ENCODE results near the gene JAZF1.

JAZF1 gene

DNA sequence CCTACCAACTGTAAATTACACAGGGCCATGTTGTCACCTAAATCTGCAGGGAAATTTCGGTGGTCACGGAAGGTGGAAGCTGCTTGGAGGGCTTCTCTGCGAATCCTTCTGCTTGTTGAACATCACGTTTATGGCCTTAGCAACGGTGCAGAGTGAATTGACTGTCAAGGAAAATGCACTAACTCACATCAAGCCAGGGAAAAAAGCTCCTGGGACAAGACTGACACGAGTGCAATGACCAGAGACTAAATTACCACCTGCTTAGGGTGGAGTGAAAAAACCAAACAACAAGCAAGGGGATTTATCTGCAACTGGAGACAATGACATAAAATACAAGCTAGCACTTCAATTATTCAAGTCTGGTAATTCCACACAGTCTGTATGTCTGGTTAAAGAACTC, 211.2 kb downstream of the JAZF1 start:
- DNase-seq (ENCODE audit: low read depth, low spot score): no peak

DNA sequence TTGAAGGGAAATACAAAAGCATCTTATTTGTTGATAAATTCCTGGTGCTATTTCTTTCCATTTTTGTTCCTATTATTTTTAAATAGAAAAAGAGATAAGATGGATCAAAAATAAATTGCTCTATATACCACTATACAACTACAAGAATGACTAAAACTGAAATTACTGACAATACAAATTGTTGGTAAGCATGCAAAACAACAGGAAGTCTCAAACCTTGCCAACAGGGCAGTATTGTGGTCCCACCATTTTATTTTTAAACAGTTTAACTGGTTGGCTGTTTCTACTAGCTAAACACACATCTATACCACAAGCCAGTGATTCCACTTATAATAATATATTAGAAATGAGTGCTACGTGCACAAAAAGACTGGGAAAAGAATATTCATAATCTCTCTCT, 213.0 kb downstream of the JAZF1 start:
- no peak for DNase-seq (ENCODE audit: low read depth, low spot score)

DNA sequence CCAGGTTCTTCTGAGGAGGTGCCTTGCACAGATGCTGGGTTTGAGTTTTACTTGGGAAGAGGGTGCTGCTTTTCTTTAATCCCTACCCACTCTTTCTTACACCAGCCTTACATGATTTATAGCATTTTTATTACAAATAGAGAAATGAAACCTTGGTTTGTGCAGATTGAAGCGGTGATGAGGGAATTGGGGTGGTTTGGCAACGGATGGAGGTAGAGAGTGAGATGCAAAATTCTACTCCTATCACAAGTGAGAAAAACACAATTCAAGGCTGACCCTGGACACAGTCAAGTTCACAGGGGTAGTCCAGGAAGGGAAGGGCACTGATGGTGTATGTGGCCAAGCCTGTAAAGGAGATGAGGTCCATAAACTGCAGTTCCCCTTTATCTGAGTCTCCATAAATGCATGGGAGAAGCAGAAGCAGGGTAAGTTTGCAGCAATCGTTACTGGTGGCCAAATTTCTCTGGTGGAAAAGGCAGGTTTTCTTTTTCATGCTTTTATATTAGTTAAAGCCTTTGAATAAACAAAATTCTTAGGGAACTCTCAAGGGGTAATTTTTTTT, 214.3 kb downstream of the JAZF1 start:
- DNase-seq (ENCODE audit: low read depth, low spot score): no peak

DNA sequence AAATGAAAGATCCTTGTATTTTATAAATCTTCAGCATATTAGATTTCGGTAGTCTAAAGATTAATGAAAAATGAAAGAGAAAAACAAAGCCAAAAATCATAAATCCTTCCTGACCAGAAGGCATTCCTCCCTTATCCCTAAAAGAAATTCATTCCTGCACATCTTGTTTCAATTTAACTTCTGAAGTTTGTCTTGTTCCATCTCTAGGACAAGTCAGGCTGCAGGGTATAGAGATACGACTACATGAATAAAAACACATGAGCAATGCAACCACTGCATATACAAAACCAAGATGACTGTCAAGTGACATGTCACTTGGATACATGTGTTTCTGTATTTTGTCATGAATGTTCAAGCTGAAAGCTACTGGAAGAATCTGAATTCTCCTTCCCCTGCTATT, 214.9 kb downstream of the JAZF1 start:
- DNase-seq (ENCODE audit: low read depth, low spot score): no peak

DNA sequence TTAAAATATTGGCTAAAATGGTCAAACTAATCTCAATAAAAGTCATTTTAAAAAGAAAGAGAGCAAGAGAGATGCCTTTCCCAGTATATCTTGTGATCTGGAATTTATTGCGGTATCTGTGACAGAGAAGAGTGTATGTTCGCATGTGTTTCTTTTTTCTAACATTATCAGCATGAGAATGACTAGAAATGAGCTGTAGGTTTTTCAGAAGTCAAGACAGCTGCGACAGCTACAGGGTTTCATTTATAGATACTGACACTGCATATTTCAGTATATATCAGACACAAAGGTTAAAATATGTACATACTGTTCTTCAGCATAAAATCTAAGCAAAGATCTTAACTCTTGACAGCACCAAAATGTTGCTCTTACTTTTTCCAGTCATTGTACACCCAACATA, 215.8 kb downstream of the JAZF1 start:
- DNase-seq (ENCODE audit: low read depth, low spot score): no peak

DNA sequence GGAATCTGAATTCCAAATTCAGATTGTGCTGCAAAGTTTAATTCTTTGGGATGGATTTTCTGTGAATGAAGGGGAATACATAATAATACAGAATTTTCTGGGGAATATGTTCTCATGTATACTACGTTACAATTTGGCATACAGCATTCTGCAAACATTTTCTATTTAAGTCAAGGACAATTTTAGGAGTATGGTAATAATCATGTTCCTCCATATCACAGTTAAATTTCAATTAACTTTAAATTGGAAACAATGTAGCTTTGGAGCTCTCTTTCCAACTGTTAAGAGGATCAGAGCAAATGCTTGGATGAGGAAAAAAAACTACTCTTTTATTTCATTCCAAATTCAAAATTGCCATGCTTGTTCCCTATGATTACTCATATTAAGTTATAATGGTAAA, 217.5 kb downstream of the JAZF1 start:
- no peak for DNase-seq (ENCODE audit: low read depth, low spot score)

DNA sequence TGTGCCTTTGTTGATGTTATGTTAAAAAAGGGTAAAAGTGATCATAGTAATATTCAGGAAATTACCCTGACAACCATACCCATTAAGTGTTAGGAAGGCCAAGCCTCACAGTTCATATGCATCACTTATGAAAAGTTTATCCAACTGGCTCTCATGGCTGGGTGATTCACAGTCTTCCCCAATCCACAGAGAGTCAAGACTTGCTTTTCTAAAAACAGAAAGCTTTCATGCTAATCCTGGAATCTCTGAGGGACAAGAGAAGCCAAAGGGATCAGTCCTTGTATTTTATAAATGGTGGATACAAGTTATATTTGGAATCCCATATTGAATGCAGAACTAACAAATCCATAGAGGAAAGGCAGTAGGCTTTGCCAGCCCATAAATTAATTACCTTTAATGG, 218.3 kb downstream of the JAZF1 start:
- no peak for DNase-seq (ENCODE audit: low read depth, low spot score)

DNA sequence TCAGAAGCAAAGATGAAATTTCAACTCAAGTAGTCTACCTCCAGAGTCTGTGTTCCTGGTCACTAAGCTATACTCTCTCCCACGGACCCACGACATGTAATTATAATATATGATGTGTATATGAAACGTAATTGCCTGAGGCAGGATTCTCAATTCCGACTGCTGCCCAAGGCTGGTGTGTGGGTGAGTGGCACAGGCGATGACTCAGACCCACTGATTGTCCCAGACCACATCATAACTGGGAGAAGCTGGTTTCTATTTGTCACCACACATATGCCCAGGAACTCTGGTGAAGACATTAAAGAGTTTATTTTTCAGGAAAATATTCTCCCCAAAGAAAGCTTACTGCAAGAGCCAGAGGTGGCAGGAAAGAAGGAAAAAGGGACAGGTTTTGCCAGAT, 219.3 kb downstream of the JAZF1 start:
- DNase-seq (ENCODE audit: low read depth, low spot score): peak; percentile 62

DNA sequence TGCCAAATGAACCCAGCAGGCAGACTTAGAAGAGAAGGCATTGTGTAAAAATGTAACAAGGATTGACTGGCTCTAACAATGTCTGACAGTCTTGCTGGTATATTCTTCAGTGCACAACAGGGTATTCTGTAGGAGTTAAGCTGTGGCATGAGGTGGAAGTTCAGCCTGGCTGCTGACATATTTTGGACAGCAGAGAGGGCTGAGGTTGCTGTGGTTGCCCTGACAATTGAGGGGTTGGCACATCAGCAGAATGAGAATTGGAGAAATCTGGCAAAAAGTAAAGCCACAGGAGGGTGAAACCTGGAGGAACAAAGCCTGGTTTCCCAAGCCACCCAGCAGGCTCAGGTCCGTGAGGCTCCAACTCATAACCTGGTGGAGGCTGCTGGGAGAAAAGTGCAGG, 220.2 kb downstream of the JAZF1 start:
- DNase-seq (ENCODE audit: low read depth, low spot score): peak; percentile 58

DNA sequence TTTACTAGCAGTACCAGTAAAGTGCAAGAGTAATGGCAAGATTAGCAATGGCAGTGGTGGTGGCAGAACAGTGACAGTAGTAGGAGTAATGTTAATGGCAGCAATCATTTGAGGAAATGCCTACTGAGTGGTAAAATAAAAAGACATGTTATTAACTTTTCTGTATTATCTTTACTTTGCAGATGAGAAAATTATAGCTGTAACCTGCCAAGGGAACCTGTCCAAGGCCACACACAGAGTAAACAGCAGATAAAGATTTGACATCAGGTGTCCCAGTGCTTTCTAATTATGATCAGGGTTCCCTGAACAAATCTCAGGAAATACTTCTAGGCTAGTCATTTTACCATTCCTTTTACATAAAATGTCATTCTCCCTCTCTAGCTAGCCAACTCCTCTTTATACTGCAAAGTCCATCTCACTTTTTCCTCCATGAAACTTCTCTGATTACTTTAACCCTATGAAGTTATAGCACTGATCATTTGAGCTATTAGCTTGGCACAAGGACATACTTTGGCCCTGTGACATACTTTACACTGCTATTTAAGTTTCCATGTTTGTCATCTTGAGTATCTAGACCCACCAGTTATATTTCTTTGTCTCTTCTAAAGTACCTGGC, 221.6 kb downstream of the JAZF1 start:
- DNase-seq (ENCODE audit: low read depth, low spot score): no peak

DNA sequence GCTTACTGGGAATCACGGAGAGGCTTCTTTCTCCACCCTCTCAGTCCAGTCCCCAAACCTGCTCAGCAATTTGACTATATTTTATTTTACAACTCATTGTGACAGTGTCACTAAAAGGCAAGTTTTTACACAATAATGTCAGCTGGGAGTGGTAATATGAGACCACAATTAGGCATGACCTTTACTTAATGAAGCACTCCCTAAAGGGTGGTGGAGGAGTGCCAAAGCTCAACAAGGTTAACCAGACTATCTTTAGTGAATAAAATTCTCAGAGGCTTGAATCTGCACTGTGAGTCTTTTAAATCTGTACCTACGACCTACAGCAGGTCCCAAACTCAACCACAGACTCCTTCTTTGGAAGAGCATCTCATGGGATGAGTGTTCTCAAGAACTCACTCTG, 225.0 kb downstream of the JAZF1 start:
- DNase-seq (ENCODE audit: low read depth, low spot score): no peak

DNA sequence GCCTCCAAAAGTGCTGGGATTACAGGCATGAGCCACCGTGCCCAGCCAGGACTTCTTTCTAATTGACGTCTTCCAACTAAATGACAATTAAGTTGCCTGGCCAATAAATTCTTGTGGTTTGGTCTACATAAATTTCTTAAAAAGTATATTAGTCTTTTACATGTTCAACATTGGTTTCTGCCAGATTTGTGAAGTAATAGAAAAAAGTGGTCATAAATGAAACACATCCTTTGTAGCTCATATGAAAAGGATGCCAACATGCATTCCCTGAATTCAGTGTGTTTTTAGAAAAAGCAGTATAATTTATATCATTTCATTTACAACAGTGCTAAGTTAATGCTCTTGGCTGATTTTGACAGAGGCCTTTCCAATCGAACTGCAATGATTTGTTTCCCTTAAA, 225.6 kb downstream of the JAZF1 start:
- no peak for DNase-seq (ENCODE audit: low read depth, low spot score)

DNA sequence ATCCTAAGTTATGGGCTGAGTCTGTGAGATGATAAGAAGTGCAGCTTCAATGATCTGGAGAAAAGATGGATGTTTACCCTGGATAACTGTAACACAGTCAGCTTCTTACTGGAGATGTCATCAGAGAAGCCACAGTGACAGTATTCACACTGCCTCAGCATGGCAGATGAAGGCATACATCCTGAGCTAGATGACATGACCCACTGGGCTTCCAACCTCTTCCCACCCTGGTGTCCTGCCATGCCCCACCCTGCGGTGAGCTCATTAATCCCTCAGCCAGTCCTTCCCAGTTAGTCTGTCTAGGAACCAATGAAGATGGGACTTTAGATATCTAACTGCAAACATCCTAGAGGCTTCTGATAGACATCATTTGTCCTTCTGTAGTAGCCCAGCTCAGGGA, 226.8 kb downstream of the JAZF1 start:
- no peak for DNase-seq (ENCODE audit: low read depth, low spot score)

DNA sequence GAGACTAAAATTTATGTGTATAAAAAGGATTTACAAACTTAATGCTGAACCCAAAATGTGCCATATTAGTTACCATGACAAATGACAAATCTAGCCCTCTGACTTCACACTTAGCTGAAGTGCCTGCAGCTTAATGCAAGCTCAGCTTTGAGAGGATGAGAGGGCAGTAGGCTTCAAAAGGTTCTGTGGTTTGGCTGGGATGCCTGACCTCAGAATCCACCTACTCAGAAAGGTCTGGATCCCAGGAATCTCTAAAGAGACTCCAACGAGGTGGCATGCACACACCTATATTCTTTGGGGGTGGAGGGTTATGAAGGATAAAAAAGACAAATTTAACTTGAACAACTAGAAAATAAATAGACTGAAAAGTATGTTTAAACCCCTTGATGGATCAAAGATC, 227.2 kb downstream of the JAZF1 start:
- peak; percentile 35 for DNase-seq (ENCODE audit: low read depth, low spot score)

DNA sequence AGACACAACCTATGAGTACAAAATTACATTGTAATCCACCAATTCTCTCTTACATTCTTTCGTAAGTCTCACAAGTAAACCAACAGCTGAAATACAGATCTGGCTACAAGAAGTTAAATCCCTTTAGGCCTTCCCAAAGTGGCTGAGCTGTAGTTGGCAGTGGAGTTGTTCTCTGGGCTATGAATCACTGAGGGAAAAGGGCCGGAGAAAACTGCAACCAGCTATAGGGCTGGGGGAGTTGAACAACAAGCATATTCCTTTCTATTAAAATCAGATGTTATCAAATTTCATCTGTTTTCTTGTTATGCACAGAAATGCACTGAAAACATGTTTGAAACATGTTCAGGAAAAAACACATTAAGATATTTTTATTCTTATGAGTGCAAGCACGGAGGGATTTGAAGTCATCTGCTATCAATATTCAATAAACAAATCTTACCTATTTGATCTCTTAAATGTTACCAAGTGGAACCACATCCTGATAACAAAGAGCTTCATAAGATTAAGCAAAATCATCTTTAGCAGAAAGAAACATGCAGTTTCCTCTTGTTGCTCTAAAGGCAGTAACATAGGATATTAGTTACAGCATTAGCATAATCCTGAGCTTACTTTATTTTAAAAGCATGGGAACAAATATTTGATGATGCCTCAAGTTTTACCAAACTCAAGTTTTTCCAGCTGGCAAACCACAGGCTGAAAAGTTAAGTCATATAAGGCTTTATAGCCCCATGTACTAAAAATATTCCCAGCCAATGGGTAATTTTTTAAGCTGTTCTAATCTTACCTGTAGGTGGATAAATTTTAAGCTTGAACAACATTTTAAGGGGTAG, 227.9 kb downstream of the JAZF1 start:
- peak; percentile 32 for DNase-seq (ENCODE audit: low read depth, low spot score)

DNA sequence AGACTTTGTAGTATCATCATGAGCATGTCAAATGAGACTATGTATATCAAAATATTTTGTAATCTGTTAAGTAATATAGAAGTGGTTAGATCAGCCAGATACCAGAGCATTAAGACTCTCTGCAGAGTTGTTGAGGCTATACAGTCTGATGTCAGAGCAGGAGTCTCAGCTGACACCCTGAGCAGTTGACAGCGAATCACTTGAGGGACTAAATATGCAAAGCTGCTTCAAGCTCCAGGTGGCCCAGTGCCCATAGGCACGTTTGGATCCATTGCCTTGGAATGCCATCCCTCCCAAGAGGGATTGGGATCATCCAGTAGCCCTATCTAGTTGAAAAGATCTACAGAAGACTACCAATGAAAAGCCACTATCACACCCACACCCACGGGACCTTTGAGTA, 230.5 kb downstream of the JAZF1 start:
- DNase-seq (ENCODE audit: low read depth, low spot score): no peak

DNA sequence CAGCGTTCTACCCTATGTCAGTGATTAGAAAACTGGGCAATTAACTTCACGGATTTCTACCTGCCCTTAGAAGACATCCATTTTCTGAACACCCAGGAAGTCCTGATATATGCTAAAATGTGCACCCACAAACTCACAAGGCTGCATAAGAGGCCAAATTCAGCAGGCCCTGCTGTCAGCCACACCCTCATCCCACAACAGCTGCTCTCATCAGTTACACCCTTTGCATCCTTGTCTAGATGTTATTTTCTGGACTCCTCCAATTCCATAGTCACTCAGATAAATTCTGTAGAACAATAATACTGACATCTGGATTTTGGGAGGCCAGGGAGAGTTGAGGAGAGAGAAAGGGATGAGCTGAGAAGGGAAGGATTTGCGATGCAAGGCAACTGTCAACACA, 231.7 kb downstream of the JAZF1 start:
- DNase-seq (ENCODE audit: low read depth, low spot score): no peak

DNA sequence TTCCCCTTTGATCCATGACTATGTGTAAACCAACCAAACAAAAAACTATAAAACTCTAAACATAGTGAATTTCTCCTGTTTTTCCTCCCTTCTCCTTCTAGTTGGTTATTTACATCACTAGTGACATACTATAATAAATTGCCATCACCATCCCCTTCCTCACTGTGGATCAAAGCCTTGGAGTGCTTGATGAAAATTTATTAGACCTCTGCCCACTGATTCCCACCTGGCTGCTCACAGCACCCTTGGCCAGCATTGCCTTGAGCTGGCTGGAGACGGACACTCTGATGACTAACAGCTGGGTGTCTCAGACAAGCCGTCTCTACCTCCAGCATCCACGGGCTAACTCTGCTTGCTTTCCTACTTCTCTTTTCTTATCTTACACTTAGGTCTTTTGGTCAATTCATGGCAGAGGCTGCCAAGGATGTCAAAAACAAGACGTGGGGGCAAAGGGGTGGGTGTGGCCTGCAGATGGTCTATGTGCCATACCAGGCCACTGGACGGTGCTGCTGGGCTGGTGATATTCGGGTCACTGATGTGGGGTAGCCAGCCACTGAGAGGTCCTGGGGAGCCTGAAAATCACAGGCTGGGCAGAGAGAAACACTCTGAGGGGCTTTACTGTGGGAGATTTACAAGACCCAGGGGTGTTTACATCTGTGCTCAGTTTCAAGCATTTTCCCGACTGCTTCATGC, 232.9 kb downstream of the JAZF1 start:
- DNase-seq (ENCODE audit: low read depth, low spot score): peak; percentile 35

DNA sequence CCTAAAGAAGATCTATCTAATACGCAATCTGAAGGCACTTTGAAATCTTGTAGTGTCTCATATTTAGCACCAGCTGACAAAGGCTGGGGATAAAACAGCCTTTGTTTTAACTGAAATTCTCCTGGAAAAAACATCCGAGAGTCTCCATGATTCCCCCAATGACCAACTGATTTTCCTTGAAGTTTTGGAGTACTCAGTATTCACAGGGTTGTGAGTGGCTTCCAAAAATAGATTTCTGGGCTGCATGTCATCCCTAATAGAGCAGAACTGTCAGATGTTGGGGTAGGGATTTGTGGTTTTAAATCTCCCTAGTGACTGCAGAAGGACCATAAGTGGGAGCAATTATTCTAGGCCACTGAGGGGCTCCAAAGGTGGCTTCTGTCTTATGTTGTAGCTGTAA, 234.2 kb downstream of the JAZF1 start:
- no peak for DNase-seq (ENCODE audit: low read depth, low spot score)

DNA sequence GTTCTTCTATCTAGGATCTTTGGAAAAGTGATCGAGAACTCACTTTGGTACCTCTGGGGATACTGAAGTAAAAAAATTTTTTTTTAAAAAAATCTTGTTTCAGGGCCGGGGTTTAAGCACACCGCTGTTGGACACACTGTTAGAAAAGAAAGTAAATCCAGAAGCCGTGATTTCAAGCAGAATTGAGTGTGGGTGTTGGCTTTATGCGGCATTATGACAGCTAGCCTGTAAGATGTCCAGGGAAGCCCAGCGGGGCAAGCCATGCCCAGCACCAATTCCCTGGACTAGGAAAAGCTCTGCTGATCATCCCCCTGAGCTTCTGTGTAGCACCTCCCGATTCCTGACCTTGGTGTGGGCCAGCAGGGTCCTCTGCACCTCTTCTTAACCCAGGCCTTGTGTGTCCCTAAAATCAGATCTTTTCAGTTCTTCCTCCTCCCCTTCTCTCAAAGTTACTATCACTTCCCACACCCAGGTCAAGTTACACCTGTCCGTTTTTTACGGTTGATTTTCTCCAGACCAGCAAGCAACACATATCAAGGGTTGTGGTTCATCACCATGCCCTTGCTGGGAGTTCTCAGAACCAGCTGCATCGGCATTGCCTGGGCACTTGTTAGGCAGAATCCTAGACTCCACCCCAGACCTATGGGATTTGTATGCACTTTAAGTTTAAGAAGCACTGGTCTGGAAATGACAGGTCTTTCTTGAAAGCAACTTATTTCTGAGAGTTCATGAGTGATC, 235.4 kb downstream of the JAZF1 start:
- no peak for DNase-seq (ENCODE audit: low read depth, low spot score)

DNA sequence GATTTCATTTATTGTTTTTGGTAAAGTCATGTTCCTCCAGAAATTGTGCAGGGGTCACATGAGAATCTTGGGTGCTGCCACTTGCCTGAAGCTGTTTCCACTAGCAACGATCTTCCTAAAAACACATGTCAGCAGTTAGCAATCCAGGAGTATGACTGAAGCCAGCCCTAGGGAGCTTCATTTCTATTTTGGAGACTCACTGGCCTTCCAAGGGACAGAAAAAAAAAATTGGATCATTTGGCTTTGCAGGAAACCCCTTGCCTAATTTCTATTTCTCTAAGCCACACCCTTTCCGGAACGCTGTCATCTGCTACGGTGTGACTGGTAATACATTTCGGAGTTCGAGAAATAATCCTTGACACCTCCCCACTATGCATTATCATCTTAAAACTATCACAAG, 236.0 kb downstream of the JAZF1 start:
- no peak for DNase-seq (ENCODE audit: low read depth, low spot score)

DNA sequence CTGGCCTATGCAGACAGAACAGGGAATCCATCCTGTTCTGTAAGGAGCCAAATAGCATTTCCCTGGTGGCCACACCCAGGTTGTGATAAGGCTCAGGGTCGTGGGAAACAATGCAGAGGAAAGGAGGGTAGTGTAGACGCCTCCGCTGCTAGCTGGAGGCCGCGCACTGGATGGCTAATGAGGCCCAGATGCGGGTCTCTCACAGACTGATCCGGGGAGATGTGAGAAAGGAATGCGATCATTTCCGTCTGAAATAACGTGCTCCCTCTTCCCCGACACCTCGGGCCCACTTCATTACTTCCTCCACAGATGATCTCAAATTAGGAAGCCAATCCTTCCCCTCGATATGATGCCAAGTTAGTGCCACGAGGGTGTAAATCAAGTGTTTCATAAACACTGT, 237.4 kb downstream of the JAZF1 start:
- no peak for DNase-seq (ENCODE audit: low read depth, low spot score)
